Sigmoid colon (tissue), 3 donors: ENCODE data around the gene C22orf39.

ENCODE experiments used
- CTCF ChIP-seq, 4 experiments: fragments of 450-650 bp in 3 of 4; fragments of 200-600 bp in 1 of 4; IDR thresholded peaks; one replicate each; pipeline ENCODE4 v1.5.1; 2016 to 2019; ENCODE audit warnings: antibody characterized with exemption in 4 of 4, mild to moderate bottlenecking in 3 of 4, moderate library complexity in 2 of 4
- POLR2A ChIP-seq, 2 donors: fragments of 450-650 bp; IDR thresholded peaks; one replicate each; pipeline ENCODE4 v1.6.1; 2016; ENCODE audit warnings: antibody characterized with exemption in 2 of 2, mild to moderate bottlenecking in 2 of 2, moderate library complexity in 2 of 2

GRCh38 chr22:19419086-19419463 is 28.4 kb downstream of the C22orf39 start:
- TF ChIP-seq CTCF (IDR thresholded peaks at IDR 0.05) (no peak), POLR2A (IDR thresholded peaks at IDR 0.05) (no peak)
